Measurements from ENCODE around the gene DNAJC5. TPM values are rescaled to one million over a fixed set of nuclear protein-coding genes. Genes with fewer than 3 reads are reported as not detected.

DNAJC5 gene
- total and polyA plus RNA-seq, 2 of the 8 experiments (the other 6 are each of a cell fraction or from before 2014, with no cell fraction given), result 19.2 to 31.2 TPM

GRCh38 chr20:63892402-63892801, 2.5 kb upstream of the DNAJC5 start (continued):
- TF ChIP-seq CTCF (IDR thresholded peaks at IDR 0.05; ENCODE audit: control extremely low read depth in 1 of 3, insufficient read depth in 1 of 3, low read depth in 1 of 3, low read length in 3 of 3) (no peak), USF2 (IDR thresholded peaks at IDR 0.05; ENCODE audit: low read length) (no peak), RNF2 (IDR thresholded peaks at IDR 0.05; ENCODE audit: borderline replicate concordance, low read depth, low read length, missing control alignments, poor library complexity, severe bottlenecking) (no peak)

All from H1 (cell line).